Ascending aorta (tissue), 2 donors: ENCODE measurements around the gene RALGPS2. TPM values are rescaled to one million over a fixed set of nuclear protein-coding genes. Genes with fewer than 3 reads are reported as not detected.

Experiments used
- DNase-seq, 2 donors: peaks; one replicate each; pipeline ENCODE4 v3.0.0-alpha.2; 2019; ENCODE audit warnings: low spot score in 2 of 2
- H3K27ac ChIP-seq, 2 donors: fragments of 200-600 bp; sonication (generic); one replicate each; pipeline ENCODE4 v1.5.1; 2016 to 2017; ENCODE audit warnings: mild to moderate bottlenecking in 1 of 2
- H3K27me3 ChIP-seq: fragments of 200-600 bp; sonication (generic); one replicate; pipeline ENCODE4 v1.5.1; 2017
- H3K36me3 ChIP-seq, 2 donors: fragments of 200-600 bp; sonication (generic); one replicate each; pipeline ENCODE4 v1.5.1; 2016
- H3K4me1 ChIP-seq, 2 donors: fragments of 200-600 bp; sonication (generic); one replicate each; pipeline ENCODE4 v1.5.1; 2016 to 2017; ENCODE audit warnings: mild to moderate bottlenecking in 1 of 2
- H3K4me3 ChIP-seq, 2 donors: fragments of 200-600 bp; sonication (generic); one replicate each; pipeline ENCODE4 v1.5.1; 2016 to 2017; ENCODE audit warnings: mild to moderate bottlenecking in 1 of 2
- H3K9me3 ChIP-seq, 2 donors: fragments of 200-600 bp; sonication (generic); one replicate each; pipeline ENCODE4 v1.5.1; 2016
- intact Hi-C: fragments of 100-400 bp; cut with DNase I; formaldehyde crosslinking; loops from one replicate; pipeline ENCODE4 v1.15.1; 2023
- total RNA-seq: library from RNA; depleted of rRNA; stranded (reverse); fragments of >200 nt; gene quantifications from one replicate; pipeline ENCODE4 v1.1.0, GENCODE V29; 2016
- TF ChIP-seq, protein P1 (sequence below), 3 experiments: fragments of 200-600 bp in 2 of 3; fragments of 450-650 bp in 1 of 3; sonication (generic) in 2 of 3; IDR thresholded peaks; one replicate each; pipeline ENCODE4 v1.5.1; 2016 to 2019; ENCODE audit warnings: antibody characterized with exemption in 3 of 3, mild to moderate bottlenecking in 1 of 3, moderate library complexity in 1 of 3

The RALGPS2 gene
- total RNA-seq, 1 donor from 2014 or later: 2.2 TPM

DNA sequence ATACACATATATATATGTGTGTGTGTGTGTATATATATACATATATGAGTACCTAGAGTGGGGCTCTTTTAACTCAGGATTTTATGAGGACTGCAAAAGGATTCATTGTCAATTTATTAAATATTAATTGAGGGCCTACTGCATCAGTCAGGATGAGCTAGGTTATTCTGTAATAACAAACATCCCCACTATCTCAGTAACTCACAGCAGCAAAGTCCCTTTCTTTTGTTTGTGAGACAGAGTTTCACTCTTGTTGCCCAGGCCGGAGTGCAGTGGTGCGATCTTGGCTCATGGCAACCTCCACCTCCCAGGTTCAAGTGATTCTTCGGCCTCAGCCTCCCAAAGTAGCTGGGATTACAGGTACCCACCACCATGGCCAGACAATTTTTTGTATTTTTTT, 236.8 kb downstream of the RALGPS2 start:
- Histone ChIP-seq H3K27ac (peak overlapping the region in 1 of 2 donors; percentile 73), H3K9me3 (no peaks in the 10 kb centered on the region), H3K4me1 (peaks cover 0 to 4% of the 10 kb centered on the region in 2 donors), H3K36me3 (no peaks in the 10 kb centered on the region), H3K4me3 (no peak overlapping the region), H3K27me3 (no peaks in the 10 kb centered on the region)
- intact Hi-C loops: loop anchor here (2.0 kb wide), 1 partner anchor 23 kb away; no protein-coding TSS in a partner anchor
- TF ChIP-seq, protein P1, sequence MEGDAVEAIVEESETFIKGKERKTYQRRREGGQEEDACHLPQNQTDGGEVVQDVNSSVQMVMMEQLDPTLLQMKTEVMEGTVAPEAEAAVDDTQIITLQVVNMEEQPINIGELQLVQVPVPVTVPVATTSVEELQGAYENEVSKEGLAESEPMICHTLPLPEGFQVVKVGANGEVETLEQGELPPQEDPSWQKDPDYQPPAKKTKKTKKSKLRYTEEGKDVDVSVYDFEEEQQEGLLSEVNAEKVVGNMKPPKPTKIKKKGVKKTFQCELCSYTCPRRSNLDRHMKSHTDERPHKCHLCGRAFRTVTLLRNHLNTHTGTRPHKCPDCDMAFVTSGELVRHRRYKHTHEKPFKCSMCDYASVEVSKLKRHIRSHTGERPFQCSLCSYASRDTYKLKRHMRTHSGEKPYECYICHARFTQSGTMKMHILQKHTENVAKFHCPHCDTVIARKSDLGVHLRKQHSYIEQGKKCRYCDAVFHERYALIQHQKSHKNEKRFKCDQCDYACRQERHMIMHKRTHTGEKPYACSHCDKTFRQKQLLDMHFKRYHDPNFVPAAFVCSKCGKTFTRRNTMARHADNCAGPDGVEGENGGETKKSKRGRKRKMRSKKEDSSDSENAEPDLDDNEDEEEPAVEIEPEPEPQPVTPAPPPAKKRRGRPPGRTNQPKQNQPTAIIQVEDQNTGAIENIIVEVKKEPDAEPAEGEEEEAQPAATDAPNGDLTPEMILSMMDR (IDR thresholded peaks at IDR 0.05): no peak
- DNase-seq: no peak

DNA sequence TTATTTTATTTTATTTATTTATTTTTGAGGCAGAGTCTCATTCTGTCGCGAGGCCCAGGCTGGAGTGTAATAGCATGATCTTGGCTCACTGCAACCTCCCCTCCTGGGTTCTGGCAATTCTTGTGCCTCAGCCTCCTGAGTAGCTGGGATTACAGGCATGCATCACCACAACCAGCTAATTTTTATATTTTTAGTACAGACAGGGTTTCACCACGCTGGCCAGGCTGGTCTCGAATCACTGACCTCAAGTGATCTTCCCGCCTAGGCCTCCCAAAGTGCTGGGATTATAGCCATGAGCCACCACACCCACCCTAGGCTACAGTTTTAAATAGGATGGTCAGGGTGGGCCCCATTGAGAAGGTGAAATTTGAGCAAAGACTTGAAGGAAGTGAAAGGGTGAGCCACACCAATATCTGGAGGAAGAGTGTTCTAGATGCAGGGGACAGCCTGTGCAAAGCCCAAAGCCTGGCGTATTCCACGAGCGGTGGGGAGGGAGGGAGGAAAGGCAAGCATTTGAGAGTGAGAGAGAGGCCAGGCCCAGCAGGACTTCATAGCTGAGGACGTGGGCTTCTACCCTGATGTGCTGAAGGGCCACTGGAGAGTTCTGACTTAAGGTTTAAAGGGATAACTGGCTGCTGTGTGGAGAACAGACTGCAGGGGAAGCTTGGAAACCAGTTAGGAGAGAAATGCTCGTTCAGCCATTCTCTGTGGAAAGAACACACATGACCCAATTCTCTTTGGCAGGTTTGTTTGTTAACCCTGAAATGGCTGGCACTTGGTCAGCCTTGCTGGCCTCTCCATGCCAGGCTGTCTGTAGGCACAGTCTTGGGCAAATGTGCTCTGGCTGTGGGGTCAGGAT, 238.0 kb downstream of the RALGPS2 start:
- Histone ChIP-seq H3K9me3 (no peaks in the 10 kb centered on the region), H3K4me3 (no peak overlapping the region), H3K4me1 (peaks cover 0 to 4% of the 10 kb centered on the region in 2 donors), H3K27me3 (no peaks in the 10 kb centered on the region), H3K27ac (peak overlapping the region; percentile 55 to 73), H3K36me3 (no peaks in the 10 kb centered on the region)
- intact Hi-C loops: loop anchor here (2.0 kb wide), 1 partner anchor 24 kb away; no protein-coding TSS in a partner anchor
- TF ChIP-seq, protein P1 (IDR thresholded peaks at IDR 0.05): no peak
- DNase-seq: no peak

DNA sequence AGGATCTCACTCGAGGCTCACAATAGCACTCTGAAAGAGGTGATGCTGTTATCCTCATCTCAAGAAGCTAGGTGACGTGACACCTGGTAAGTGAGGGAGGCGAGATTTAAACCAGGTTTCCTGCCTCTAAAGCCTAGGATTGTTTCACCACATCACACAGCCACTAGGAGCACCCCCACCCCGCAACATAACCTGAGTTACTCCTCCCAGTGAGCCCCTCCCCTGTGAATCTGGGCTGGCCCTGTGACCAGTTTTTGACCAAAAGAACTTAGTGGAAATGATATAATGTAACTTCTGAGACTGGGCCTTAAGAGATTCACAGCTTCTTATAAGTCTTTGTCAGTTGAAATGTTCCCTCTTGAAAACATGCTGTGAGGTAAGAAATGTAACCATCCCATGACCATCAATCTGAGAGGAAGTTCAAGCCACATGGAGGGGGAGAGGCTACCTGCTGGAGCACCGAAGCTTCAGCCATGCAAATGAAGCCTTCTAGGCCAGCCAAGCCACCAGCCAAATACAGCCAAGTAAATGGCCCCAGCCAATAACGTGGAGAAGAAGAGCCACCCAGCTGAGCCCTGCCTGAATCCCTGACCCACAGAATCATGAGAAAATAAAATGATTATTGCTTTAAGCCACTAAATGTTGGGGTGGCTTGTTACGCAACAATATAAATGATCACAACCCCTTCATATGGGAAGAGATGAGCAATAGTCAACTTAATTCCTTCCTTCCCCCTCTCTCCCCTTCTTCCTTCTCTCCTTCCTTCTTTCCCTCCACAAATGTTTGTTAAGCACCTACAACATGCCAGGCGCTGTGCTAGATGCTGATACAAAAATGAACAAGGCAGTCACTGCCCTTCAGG, 239.7 kb downstream of the RALGPS2 start:
- Histone ChIP-seq H3K36me3 (no peaks in the 10 kb centered on the region), H3K9me3 (no peaks in the 10 kb centered on the region), H3K4me1 (peaks cover 0 to 4% of the 10 kb centered on the region in 2 donors), H3K27ac (no peak overlapping the region), H3K4me3 (no peak overlapping the region), H3K27me3 (no peaks in the 10 kb centered on the region)
- TF ChIP-seq, protein P1 (IDR thresholded peaks at IDR 0.05): no peak
- intact Hi-C loops: no loop called here
- DNase-seq: no peak

DNA sequence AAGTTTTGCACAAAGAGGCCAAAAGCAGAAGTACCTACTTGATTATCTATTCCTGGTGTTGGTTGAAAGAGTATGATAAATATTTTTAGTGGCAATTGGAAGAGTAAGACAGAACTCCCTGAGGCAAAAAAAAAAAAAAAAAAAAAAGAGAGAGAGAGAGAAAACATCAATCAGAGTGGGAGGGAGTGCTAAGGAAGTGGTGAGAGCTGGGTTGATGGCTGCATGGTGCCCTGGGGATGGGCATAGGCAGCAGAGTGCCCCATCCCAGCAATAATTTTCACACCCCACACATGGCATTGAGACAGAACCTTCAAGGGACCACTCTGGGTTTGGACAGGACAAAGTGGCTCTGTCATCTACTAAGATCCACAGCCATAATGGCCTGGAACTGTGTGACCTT, 241.3 kb downstream of the RALGPS2 start:
- no peaks in the 10 kb centered on the region for H3K9me3 ChIP-seq
- TF ChIP-seq, protein P1 (IDR thresholded peaks at IDR 0.05): no peak
- no peaks in the 10 kb centered on the region for H3K36me3 ChIP-seq
- H3K27ac ChIP-seq: no peak overlapping the region
- no peak for DNase-seq
- H3K27me3 ChIP-seq: no peaks in the 10 kb centered on the region
- no peak overlapping the region for H3K4me3 ChIP-seq
- intact Hi-C loops: no loop called here
- H3K4me1 ChIP-seq: peaks cover 0 to 4% of the 10 kb centered on the region in 2 donors

DNA sequence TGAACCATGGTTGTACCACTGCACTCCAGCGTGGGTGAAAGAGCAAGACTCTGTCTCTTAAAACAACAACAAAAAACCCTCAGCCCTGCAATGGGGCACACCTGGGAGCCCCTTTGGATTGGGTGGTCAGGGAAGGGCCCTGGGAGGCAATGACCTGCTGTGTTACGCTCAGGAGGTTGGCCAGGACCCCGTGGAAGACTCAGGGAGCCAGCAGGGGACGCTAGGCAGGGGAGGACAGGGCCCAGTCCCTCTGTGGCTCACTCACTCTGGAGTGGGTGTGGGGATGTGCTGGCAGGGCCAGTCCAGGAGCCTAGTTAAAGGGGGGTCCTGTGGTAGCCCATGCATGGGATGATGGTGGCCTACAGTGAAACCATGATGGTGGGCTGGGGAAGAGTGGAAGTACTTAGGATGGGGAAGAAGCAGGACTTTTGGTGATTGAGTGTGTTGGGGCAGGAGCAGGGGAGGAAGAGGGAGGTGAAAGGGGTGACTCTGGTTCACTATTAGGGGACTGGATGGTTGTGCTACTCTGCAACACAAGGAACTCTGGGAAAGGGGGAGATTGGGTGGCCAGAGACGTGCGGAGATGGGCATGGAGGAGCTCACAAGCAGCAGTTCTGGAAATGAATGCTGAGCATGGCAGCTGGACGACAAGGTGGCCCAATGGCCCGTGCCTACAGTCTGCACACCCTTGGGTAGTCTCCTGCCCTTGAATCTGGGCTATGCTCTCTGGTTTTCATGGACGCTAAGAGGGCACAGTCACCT, 244.4 kb downstream of the RALGPS2 start:
- no peak overlapping the region for H3K4me3 ChIP-seq
- H3K36me3 ChIP-seq: no peaks in the 10 kb centered on the region
- TF ChIP-seq, protein P1 (IDR thresholded peaks at IDR 0.05): no peak
- no peak overlapping the region for H3K27ac ChIP-seq
- no peaks in the 10 kb centered on the region for H3K9me3 ChIP-seq
- intact Hi-C loops: no loop called here
- H3K4me1 ChIP-seq: no peaks in the 10 kb centered on the region
- no peak for DNase-seq
- no peaks in the 10 kb centered on the region for H3K27me3 ChIP-seq
